SU-DHL-6 (cell line): ENCODE data around the gene EPYC.
A peak's percentile ranks its signal among the peaks of the same experiment; 100 is the strongest.

Source experiments
- H2AFZ ChIP-seq: fragments of 200-600 bp; sonication (generic); 2 replicates; pipeline ENCODE4 v1.6.1; 2014; ENCODE audit warnings: low read depth, mild to moderate bottlenecking, moderate library complexity, mixed read lengths, antibody characterized with exemption, low read length; ENCODE audit not compliant: severe bottlenecking
- H3F3A ChIP-seq: fragments of 200-600 bp; shearing (Covaris generic); 2 replicates; pipeline ENCODE4 v1.6.0; 2016; ENCODE audit warnings: antibody characterized with exemption, mild to moderate bottlenecking; ENCODE audit not compliant: insufficient read depth
- H3K27ac ChIP-seq: fragments of 200-600 bp; sonication (generic); 2 replicates; pipeline ENCODE4 v1.5.1; 2016; ENCODE audit warnings: low read depth, mild to moderate bottlenecking, low read length, moderate library complexity, mixed read lengths
- H3K27me3 ChIP-seq: fragments of 200-600 bp; sonication (generic), shearing (Covaris generic); 2 replicates; pipeline ENCODE4 v1.6.0; 2014; ENCODE audit warnings: mild to moderate bottlenecking, low read length
- H3K36me3 ChIP-seq: fragments of 200-600 bp; sonication (generic); 2 replicates; pipeline ENCODE4 v1.6.1; 2014; ENCODE audit warnings: mild to moderate bottlenecking, low read length, mixed read lengths
- H3K4me2 ChIP-seq: fragments of 300-600, 200-600 bp; shearing (Covaris generic), sonication (generic); 2 replicates; pipeline ENCODE4 v1.6.0; 2014; ENCODE audit warnings: low read length, low read depth, mild to moderate bottlenecking; ENCODE audit not compliant: poor library complexity, severe bottlenecking
- H3K4me3 ChIP-seq: fragments of 200-600 bp; sonication (generic); 2 replicates; pipeline ENCODE4 v1.5.1; 2014; ENCODE audit warnings: antibody characterized with exemption, low read length, mild to moderate bottlenecking, mixed read lengths; ENCODE audit not compliant: insufficient read depth, poor library complexity, severe bottlenecking
- H3K79me2 ChIP-seq: fragments of 200-600 bp; sonication (generic); 2 replicates; pipeline ENCODE4 v1.6.1; 2014; ENCODE audit warnings: mild to moderate bottlenecking, low read length, moderate library complexity; ENCODE audit not compliant: insufficient read depth
- H3K9ac ChIP-seq: fragments of 200-600 bp; sonication (generic); 2 replicates; pipeline ENCODE4 v1.7.0; 2014; ENCODE audit warnings: mild to moderate bottlenecking, low read length
- H3K9me2 ChIP-seq: fragments of 200-600 bp; sonication (generic); replicated peaks from 2 replicates; pipeline ENCODE4 v1.6.1; 2014; ENCODE audit warnings: low read length; ENCODE audit not compliant: insufficient read depth
- H3K9me3 ChIP-seq: fragments of 200-600 bp; sonication (generic); 2 replicates; pipeline ENCODE4 v1.6.1; 2014; ENCODE audit warnings: low read length, mixed read lengths; ENCODE audit not compliant: insufficient read depth
- H4K20me1 ChIP-seq: fragments of 200-600 bp; sonication (generic); 2 replicates; pipeline ENCODE4 v1.6.1; 2014; ENCODE audit warnings: low read depth, mild to moderate bottlenecking, antibody characterized with exemption, low read length, moderate library complexity, mixed read lengths
- EZH2phosphoT487 ChIP-seq: fragments of 200-600 bp; sonication (generic), shearing (Covaris generic); conservative IDR thresholded peaks from 2 replicates; pipeline ENCODE4 v1.6.1; 2018; ENCODE audit warnings: mild to moderate bottlenecking, antibody characterized with exemption, low read length, moderate library complexity, mixed read lengths
- TF ChIP-seq, protein P1 (sequence below): fragments of 200-600 bp; sonication (generic); IDR thresholded peaks from one replicate; pipeline ENCODE4 v1.5.1; 2017; ENCODE audit warnings: antibody characterized with exemption, mild to moderate bottlenecking, low read length, moderate library complexity; ENCODE audit not compliant: insufficient read depth, poor library complexity, severe bottlenecking

Gene EPYC

DNA sequence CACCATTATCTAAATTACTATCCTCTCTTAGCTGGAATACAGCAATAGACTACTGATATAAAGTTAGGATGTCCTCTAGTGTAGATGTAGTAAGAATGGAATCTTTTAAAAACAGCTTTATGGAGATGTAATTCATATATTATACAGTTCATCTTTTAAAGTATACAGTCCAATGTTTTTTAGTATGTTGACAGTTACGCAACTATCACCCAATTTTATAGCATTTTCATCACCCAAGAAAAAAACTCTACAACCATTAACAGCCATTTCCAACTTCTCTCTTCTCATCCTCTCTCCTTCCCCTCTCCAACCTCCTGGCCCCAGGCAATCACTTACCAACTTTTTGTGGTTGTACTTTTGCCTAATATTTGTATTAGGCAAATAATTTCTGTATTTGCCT, 22.6 kb downstream of the EPYC start:
- TF ChIP-seq EZH2phosphoT487: no peak
- TF ChIP-seq, protein P1, sequence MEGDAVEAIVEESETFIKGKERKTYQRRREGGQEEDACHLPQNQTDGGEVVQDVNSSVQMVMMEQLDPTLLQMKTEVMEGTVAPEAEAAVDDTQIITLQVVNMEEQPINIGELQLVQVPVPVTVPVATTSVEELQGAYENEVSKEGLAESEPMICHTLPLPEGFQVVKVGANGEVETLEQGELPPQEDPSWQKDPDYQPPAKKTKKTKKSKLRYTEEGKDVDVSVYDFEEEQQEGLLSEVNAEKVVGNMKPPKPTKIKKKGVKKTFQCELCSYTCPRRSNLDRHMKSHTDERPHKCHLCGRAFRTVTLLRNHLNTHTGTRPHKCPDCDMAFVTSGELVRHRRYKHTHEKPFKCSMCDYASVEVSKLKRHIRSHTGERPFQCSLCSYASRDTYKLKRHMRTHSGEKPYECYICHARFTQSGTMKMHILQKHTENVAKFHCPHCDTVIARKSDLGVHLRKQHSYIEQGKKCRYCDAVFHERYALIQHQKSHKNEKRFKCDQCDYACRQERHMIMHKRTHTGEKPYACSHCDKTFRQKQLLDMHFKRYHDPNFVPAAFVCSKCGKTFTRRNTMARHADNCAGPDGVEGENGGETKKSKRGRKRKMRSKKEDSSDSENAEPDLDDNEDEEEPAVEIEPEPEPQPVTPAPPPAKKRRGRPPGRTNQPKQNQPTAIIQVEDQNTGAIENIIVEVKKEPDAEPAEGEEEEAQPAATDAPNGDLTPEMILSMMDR: no peak
- H3K36me3 ChIP-seq: no peaks in the 10 kb centered on the region
- H4K20me1 ChIP-seq: no peaks in the 10 kb centered on the region
- no peaks in the 10 kb centered on the region for H3F3A ChIP-seq
- H3K27ac ChIP-seq: no peak overlapping the region
- no peak overlapping the region for H3K4me2 ChIP-seq
- no peaks in the 10 kb centered on the region for H3K79me2 ChIP-seq
- H3K9me3 ChIP-seq: no peaks in the 10 kb centered on the region
- no peaks in the 10 kb centered on the region for H3K27me3 ChIP-seq
- no peak overlapping the region for H2AFZ ChIP-seq
- H3K9ac ChIP-seq: no peak overlapping the region
- no peaks in the 10 kb centered on the region for H3K9me2 ChIP-seq
- no peak overlapping the region for H3K4me3 ChIP-seq

DNA sequence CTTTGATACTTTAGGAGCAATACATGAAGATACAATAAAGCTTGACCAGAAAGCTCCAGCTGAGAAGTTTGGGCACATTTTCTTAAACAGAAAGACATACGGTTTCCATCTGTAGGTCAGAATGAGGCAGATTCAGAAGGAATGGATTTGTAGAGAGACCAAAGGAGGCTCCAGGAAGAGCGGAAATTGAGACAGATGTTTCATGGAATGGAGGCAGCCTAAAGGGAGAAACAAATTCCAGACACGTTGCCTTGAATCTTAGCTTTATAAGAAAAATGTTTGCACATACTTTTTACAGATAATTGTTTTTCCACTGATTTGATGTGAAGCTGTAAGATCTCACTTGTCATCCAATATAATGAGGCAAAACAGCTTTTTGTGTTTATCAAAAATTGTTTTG, 24.8 kb downstream of the EPYC start:
- no peak overlapping the region for H3K4me2 ChIP-seq
- no peaks in the 10 kb centered on the region for H3K9me2 ChIP-seq
- TF ChIP-seq, protein P1: no peak
- no peak for TF ChIP-seq EZH2phosphoT487
- no peaks in the 10 kb centered on the region for H3K9me3 ChIP-seq
- no peak overlapping the region for H2AFZ ChIP-seq
- no peaks in the 10 kb centered on the region for H3K27me3 ChIP-seq
- no peaks in the 10 kb centered on the region for H3F3A ChIP-seq
- no peak overlapping the region for H3K9ac ChIP-seq
- H4K20me1 ChIP-seq: no peaks in the 10 kb centered on the region
- no peak overlapping the region for H3K4me3 ChIP-seq
- H3K79me2 ChIP-seq: no peaks in the 10 kb centered on the region
- H3K27ac ChIP-seq: no peak overlapping the region
- H3K36me3 ChIP-seq: no peaks in the 10 kb centered on the region

DNA sequence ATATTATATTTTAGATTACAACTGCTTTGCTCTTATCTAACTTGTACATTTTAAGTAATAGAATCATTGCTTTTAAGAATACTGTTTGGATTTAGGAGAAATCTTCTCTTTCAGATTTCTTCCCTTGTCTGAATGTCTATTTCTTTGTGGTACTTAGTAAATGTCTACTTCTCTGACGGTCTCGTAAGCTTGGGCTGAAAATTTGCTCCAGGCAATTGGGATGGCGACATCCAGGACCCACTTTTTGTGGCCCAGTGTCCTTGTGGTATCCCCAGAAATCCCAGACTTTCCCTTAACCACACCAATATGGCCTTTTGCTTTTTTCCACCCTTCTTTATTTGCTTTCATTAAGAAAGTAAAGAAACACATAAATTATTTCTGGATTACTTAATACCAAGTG, 25.8 kb downstream of the EPYC start:
- no peak overlapping the region for H3K9ac ChIP-seq
- no peak overlapping the region for H3K4me3 ChIP-seq
- no peaks in the 10 kb centered on the region for H3K9me3 ChIP-seq
- H3K27ac ChIP-seq: no peak overlapping the region
- TF ChIP-seq, protein P1: no peak
- no peak for TF ChIP-seq EZH2phosphoT487
- H3K79me2 ChIP-seq: no peaks in the 10 kb centered on the region
- no peaks in the 10 kb centered on the region for H3K36me3 ChIP-seq
- H4K20me1 ChIP-seq: no peaks in the 10 kb centered on the region
- no peak overlapping the region for H3K4me2 ChIP-seq
- H3K9me2 ChIP-seq: no peaks in the 10 kb centered on the region
- no peak overlapping the region for H2AFZ ChIP-seq
- no peaks in the 10 kb centered on the region for H3K27me3 ChIP-seq
- no peaks in the 10 kb centered on the region for H3F3A ChIP-seq

DNA sequence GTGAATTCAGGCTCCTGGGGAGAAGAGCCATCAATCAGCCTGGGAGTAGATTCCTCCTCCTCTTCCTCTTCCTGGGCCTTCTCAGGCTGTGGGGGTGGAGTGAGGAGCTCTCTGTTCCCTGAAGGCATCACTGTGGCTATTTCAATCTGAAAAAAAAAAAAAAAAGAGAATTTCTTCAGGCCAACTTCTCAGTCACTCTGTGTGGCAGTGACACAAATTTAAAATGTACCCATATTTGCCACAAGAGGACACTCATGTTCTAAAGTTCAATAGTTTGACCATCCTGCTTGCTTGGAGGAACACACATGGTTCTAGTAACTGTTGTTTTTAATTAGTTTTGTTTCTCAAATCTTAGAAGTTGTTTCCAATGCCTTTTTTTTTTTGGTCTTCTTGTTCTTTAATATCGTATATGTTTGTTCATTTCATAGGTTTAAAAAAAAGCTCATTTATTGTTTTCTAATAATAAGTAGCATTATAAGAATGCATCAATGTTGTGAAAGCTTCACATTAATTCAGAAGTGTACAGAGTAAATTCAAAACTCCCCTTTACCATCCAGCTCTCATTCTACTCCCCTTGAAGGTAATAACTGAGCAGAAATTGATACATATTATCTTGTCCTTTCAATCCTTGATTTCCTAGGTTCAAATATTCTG, 26.5 kb downstream of the EPYC start:
- Histone ChIP-seq H3F3A (no peaks in the 10 kb centered on the region), H3K27me3 (no peaks in the 10 kb centered on the region), H4K20me1 (no peaks in the 10 kb centered on the region), H3K9me3 (no peaks in the 10 kb centered on the region), H3K36me3 (no peaks in the 10 kb centered on the region), H3K9ac (no peak overlapping the region), H3K27ac (no peak overlapping the region), H3K79me2 (no peaks in the 10 kb centered on the region), H3K4me3 (no peak overlapping the region), H3K9me2 (no peaks in the 10 kb centered on the region), H3K4me2 (no peak overlapping the region), H2AFZ (no peak overlapping the region)
- TF ChIP-seq, protein P1: peak; percentile 13
- TF ChIP-seq EZH2phosphoT487: no peak
